Dendritic cell treated with granulocyte-macrophage colony-stimulating factor and Interleukin-4, amounts not matched to agents 40 ng/mL and 50 ng/mL, for 4 days (primary cell): ENCODE measurements around the gene SERPINA4.
"Not testable (repeated sequence)": the region's sequence is repeated elsewhere in the genome, so short reads cannot be mapped to it uniquely, and the experiment has no call there.

ENCODE experiments used
- H3K27ac Mint-ChIP-seq: one replicate; pipeline ENCODE4 v1.8.0; 2022; ENCODE audit warnings: mild to moderate bottlenecking, mixed read lengths
- H3K27me3 Mint-ChIP-seq: one replicate; pipeline ENCODE4 v1.8.0; 2022; ENCODE audit warnings: mild to moderate bottlenecking, mixed read lengths
- H3K36me3 Mint-ChIP-seq: one replicate; pipeline ENCODE4 v1.8.0; 2022; ENCODE audit warnings: low read depth, mixed read lengths
- H3K4me1 Mint-ChIP-seq: one replicate; pipeline ENCODE4 v1.8.0; 2022; ENCODE audit warnings: low read depth, mixed read lengths
- H3K4me3 Mint-ChIP-seq: one replicate; pipeline ENCODE4 v1.8.0; 2022; ENCODE audit warnings: mild to moderate bottlenecking, moderate library complexity, mixed read lengths
- H3K9me3 Mint-ChIP-seq: one replicate; pipeline ENCODE4 v1.8.0; 2022; ENCODE audit warnings: mixed read lengths
- intact Hi-C: fragments of 100-400 bp; cut with micrococcal nuclease; formaldehyde crosslinking; loops from one replicate; pipeline ENCODE4 v1.15.0; 2022

SERPINA4 gene

GRCh38 chr14:94570002-94570400, 8.8 kb downstream of the SERPINA4 start:
- intact Hi-C loops = no loop called here
- Mint-ChIP-seq H3K27ac (no peak overlapping the region), H3K4me1 (no peaks in the 10 kb centered on the region), H3K4me3 (no peak overlapping the region), H3K9me3 (no peaks in the 10 kb centered on the region), H3K27me3 (peaks cover 1% of the 10 kb centered on the region), H3K36me3 (no peaks in the 10 kb centered on the region)

- H3K36me3 Mint-ChIP-seq = no peaks in the 10 kb centered on the region
- no peak overlapping the region for H3K4me3 Mint-ChIP-seq
- no peaks in the 10 kb centered on the region for H3K4me1 Mint-ChIP-seq
- intact Hi-C loops = no loop called here
- H3K27me3 Mint-ChIP-seq = peaks cover 1% of the 10 kb centered on the region
- H3K9me3 Mint-ChIP-seq = no peaks in the 10 kb centered on the region
- H3K27ac Mint-ChIP-seq = no peak overlapping the region
Observed at GRCh38 chr14:94570440-94570839, 9.2 kb downstream of the SERPINA4 start.

GRCh38 chr14:94571395-94571794, 10.2 kb downstream of the SERPINA4 start:
- Mint-ChIP-seq H3K27me3 (peaks cover under 1% of the 10 kb centered on the region), H3K36me3 (no peaks in the 10 kb centered on the region), H3K4me3 (no peak overlapping the region), H3K27ac (no peak overlapping the region), H3K4me1 (no peaks in the 10 kb centered on the region), H3K9me3 (no peaks in the 10 kb centered on the region)
- intact Hi-C loops = no loop called here

- no peaks in the 10 kb centered on the region for H3K36me3 Mint-ChIP-seq
- H3K9me3 Mint-ChIP-seq = no peaks in the 10 kb centered on the region
- no peak overlapping the region for H3K27ac Mint-ChIP-seq
- intact Hi-C loops = no loop called here
- no peaks in the 10 kb centered on the region for H3K4me1 Mint-ChIP-seq
- H3K27me3 Mint-ChIP-seq = no peaks in the 10 kb centered on the region
- no peak overlapping the region for H3K4me3 Mint-ChIP-seq
Observed at GRCh38 chr14:94571950-94572349, 10.7 kb downstream of the SERPINA4 start.

DNA sequence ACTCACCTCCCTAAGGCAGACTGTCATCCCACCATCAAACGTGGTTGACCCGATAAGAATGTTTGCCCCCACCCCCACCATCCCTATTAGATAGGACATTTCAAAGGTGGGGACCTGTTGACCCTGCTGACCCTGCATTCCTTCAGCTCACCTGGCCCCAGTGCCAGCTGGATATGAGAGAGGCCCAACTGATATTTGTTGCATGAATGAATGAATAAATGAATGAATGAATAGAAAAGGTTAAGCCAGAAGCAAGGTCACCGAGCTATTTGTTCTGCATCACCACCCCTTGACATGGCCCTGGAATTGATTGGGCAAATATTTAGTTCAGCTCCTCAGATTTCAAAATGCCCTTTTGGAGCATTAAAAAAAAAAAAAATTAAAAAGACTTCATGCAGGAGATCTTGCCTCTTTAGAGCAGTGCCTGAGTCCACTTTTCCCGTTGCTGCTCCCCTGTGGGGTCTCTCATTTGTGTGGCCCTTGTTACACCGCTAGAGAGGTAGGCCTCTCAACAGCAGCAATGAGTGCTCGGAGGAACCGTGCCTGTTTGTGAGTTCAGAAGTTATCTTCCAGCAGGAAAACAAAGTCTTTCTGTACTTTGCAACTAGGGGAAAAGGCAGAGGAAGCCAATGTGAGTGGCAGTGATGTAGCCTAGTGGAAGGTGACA, 11.5 kb downstream of the SERPINA4 start:
- no peaks in the 10 kb centered on the region for H3K27me3 Mint-ChIP-seq
- no peak overlapping the region for H3K4me3 Mint-ChIP-seq
- no peak overlapping the region for H3K27ac Mint-ChIP-seq
- H3K4me1 Mint-ChIP-seq = no peaks in the 10 kb centered on the region
- H3K9me3 Mint-ChIP-seq = no peaks in the 10 kb centered on the region
- intact Hi-C loops = no loop called here
- H3K36me3 Mint-ChIP-seq = no peaks in the 10 kb centered on the region

- H3K27me3 Mint-ChIP-seq = no peaks in the 10 kb centered on the region
- H3K4me3 Mint-ChIP-seq = no peak overlapping the region
- H3K9me3 Mint-ChIP-seq = no peaks in the 10 kb centered on the region
- no peaks in the 10 kb centered on the region for H3K4me1 Mint-ChIP-seq
- H3K36me3 Mint-ChIP-seq = no peaks in the 10 kb centered on the region
- intact Hi-C loops = no loop called here
- H3K27ac Mint-ChIP-seq = no peak overlapping the region
Observed at GRCh38 chr14:94573475-94574277, 12.4 kb downstream of the SERPINA4 start.

GRCh38 chr14:94574336-94574735, 13.1 kb downstream of the SERPINA4 start:
- no peaks in the 10 kb centered on the region for H3K27me3 Mint-ChIP-seq
- H3K4me3 Mint-ChIP-seq = no peak overlapping the region
- no peaks in the 10 kb centered on the region for H3K4me1 Mint-ChIP-seq
- no peaks in the 10 kb centered on the region for H3K36me3 Mint-ChIP-seq
- intact Hi-C loops = no loop called here
- no peaks in the 10 kb centered on the region for H3K9me3 Mint-ChIP-seq
- H3K27ac Mint-ChIP-seq = no peak overlapping the region

DNA sequence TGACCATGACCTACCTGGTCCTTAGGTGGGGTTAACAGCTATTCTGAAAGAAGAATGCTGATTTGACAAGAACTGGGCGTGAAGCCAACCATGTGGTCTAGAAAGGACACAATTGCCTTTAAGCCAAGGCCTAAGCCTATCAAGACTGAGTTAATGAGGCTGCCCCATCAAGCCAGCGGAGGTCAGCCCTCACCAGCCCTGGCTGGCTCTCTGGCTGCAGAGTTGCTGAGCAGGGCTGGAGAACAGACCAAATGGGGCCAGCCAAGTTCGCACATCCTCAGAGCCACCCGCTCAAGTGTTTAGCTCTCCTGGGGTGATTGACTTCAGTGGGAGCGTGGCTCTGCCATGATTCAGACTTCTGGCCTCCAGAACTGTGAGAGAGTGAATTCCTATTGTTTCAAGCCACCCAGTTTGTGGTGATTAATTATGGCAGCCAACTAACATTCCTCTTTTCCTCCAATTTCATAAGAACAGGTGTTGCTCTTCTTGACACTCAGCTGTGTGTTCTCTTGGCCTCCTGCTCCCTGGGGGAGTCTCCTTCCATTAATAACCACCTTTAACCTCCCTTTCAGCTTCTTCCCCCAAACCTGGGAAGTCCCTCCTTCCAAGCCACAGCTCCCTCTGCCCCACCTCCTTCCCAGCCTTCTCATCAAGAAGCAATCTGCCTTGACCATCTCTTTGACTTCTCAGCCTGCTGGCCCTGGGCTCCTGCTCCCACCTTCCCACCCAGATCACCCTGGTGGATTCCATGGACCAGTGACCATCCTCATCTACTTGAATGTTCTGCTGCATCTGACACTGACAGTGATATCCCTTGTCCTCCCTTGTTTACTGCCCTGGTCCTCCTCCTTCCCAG, 14.7 kb downstream of the SERPINA4 start:
- Mint-ChIP-seq H3K9me3 (no peaks in the 10 kb centered on the region), H3K27ac (no peak overlapping the region), H3K36me3 (no peaks in the 10 kb centered on the region), H3K4me1 (no peaks in the 10 kb centered on the region), H3K27me3 (no peaks in the 10 kb centered on the region), H3K4me3 (no peak overlapping the region)
- intact Hi-C loops = no loop called here

DNA sequence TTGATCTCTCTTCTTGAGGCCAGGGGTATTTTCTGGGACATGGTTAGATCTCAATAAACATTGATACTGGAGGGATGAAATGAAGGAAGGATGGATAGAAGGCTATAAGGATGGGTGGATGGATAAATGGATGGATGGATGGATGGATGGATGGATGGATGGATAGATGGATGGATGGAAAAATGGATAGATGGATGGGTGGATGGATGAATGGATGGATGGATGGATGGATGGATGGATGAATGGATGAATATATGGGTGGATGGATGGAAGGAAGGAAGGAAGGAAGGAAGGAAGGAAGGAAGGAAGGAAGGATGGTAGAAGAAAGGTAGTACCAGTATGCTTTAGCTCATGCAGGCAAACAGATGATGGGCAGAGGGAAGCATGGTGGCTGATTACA, 16.2 kb downstream of the SERPINA4 start:
- intact Hi-C loops, H3K27me3 Mint-ChIP-seq, H3K4me3 Mint-ChIP-seq, H3K4me1 Mint-ChIP-seq, H3K9me3 Mint-ChIP-seq, H3K36me3 Mint-ChIP-seq, H3K27ac Mint-ChIP-seq: not testable (repeated sequence)

GRCh38 chr14:94578712-94579111, 17.5 kb downstream of the SERPINA4 start:
- H3K9me3 Mint-ChIP-seq = no peaks in the 10 kb centered on the region
- H3K27ac Mint-ChIP-seq = no peak overlapping the region
- H3K4me3 Mint-ChIP-seq = no peak overlapping the region
- no peaks in the 10 kb centered on the region for H3K36me3 Mint-ChIP-seq
- peaks cover 4% of the 10 kb centered on the region for H3K27me3 Mint-ChIP-seq
- no peaks in the 10 kb centered on the region for H3K4me1 Mint-ChIP-seq
- intact Hi-C loops = no loop called here

GRCh38 chr14:94581127-94581999, 20.1 kb downstream of the SERPINA4 start, which contains the start of gene SERPINA5:
SERPINA5 (plus strand) TSS chr14:94581426; CDS start chr14:94587363, 5,937 bp downstream.
- intact Hi-C loops = no loop called here
- Mint-ChIP-seq H3K9me3 (no peaks in the 10 kb centered on the region), H3K27ac (no peak within 1 kb of the TSS), H3K36me3 (no peaks in the 10 kb centered on the region), H3K4me1 (no peaks in the 10 kb centered on the region), H3K4me3 (no peak within 1 kb of the TSS), H3K27me3 (peaks cover 4% of the 10 kb centered on the region)

GRCh38 chr14:94582199-94582750, 21.0 kb downstream of the SERPINA4 start:
- Mint-ChIP-seq H3K4me1 (no peaks in the 10 kb centered on the region), H3K27ac (no peak overlapping the region), H3K27me3 (peaks cover 4% of the 10 kb centered on the region), H3K4me3 (no peak overlapping the region), H3K9me3 (no peaks in the 10 kb centered on the region), H3K36me3 (no peaks in the 10 kb centered on the region)
- intact Hi-C loops = no loop called here

GRCh38 chr14:94582851-94583250, 21.6 kb downstream of the SERPINA4 start:
- intact Hi-C loops = no loop called here
- Mint-ChIP-seq H3K27ac (no peak overlapping the region), H3K9me3 (no peaks in the 10 kb centered on the region), H3K36me3 (no peaks in the 10 kb centered on the region), H3K4me1 (no peaks in the 10 kb centered on the region), H3K4me3 (no peak overlapping the region), H3K27me3 (peaks cover 4% of the 10 kb centered on the region)
